ENCODE measurements around the gene OR51B2.

OR51B2 gene

DNA sequence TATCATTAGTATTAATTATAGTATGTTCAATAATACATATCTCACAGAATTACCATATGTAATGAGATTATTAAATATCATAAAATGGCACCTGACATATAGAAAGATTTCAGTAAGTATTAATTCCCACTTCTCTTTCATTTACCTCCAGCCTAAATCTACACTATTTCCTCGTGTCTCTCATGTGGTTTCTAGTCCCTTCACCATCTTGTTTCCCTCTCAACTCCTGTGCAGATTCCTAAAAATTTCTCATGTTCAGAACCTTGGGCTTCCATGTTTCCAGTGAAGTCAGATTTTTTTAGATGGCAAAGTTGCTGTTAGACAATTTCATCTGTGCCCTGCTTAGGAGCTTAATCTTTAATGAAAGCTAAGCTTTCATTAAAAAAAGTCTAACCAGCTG, 40.2 kb downstream of the OR51B2 start:
- TF ChIP-seq CTCF (IDR thresholded peaks at IDR 0.05; ENCODE audit: borderline replicate concordance, control extremely low read depth, extremely low read depth, insufficient read depth, missing control alignments) = no peak
- DNase-seq (ENCODE audit: low spot score) = no peak
- in situ Hi-C loops (cut with MboI; ENCODE audit: low sequenced_read_pairs, unreplicated experiment) = no loop called here

GRCh38 chr11:5283086-5283485, 41.0 kb downstream of the OR51B2 start:
- no peak for TF ChIP-seq CTCF (IDR thresholded peaks at IDR 0.05; ENCODE audit: borderline replicate concordance, control extremely low read depth, extremely low read depth, insufficient read depth, missing control alignments)
- no peak for DNase-seq (ENCODE audit: low spot score)
- in situ Hi-C loops (cut with MboI; ENCODE audit: low sequenced_read_pairs, unreplicated experiment) = no loop called here

- DNase-seq (ENCODE audit: low spot score) = no peak
- no peak for TF ChIP-seq CTCF (IDR thresholded peaks at IDR 0.05; ENCODE audit: borderline replicate concordance, control extremely low read depth, extremely low read depth, insufficient read depth, missing control alignments)
- in situ Hi-C loops (cut with MboI; ENCODE audit: low sequenced_read_pairs, unreplicated experiment) = no loop called here
Observed at GRCh38 chr11:5282628-5283027, 41.5 kb downstream of the OR51B2 start.

DNA sequence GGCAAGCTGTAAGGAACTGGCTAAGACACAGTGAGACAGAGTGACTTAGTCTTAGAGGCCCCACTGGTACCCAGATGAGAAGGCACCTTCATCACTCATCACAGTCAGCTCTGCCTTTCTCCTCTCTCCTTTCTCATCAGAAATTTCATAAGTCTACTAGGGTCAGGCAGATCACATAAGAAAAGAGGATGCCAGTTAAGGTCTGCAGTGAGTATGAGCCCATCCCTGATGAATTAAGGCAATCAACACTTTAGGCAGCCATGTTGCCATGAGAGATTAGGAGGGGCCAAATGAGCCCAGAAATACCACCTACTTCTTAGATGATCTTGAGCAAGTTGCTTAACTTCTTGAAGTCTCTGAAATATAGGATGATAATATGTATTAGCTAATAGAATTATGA, 42.5 kb downstream of the OR51B2 start:
- in situ Hi-C loops (cut with MboI; ENCODE audit: low sequenced_read_pairs, unreplicated experiment) = no loop called here
- no peak for TF ChIP-seq CTCF (IDR thresholded peaks at IDR 0.05; ENCODE audit: borderline replicate concordance, control extremely low read depth, extremely low read depth, insufficient read depth, missing control alignments)
- DNase-seq (ENCODE audit: low spot score) = no peak

- DNase-seq (ENCODE audit: low spot score) = peak; percentile 44
- no peak for TF ChIP-seq CTCF (IDR thresholded peaks at IDR 0.05; ENCODE audit: borderline replicate concordance, control extremely low read depth, extremely low read depth, insufficient read depth, missing control alignments)
- in situ Hi-C loops (cut with MboI; ENCODE audit: low sequenced_read_pairs, unreplicated experiment) = no loop called here
Observed at GRCh38 chr11:5280582-5281102, 43.5 kb downstream of the OR51B2 start.

- in situ Hi-C loops (cut with MboI; ENCODE audit: low sequenced_read_pairs, unreplicated experiment) = no loop called here
- DNase-seq (ENCODE audit: low spot score) = no peak
- TF ChIP-seq CTCF (IDR thresholded peaks at IDR 0.05; ENCODE audit: borderline replicate concordance, control extremely low read depth, extremely low read depth, insufficient read depth, missing control alignments) = no peak
Observed at GRCh38 chr11:5279471-5280090, 44.5 kb downstream of the OR51B2 start.
